Glomerular visceral epithelial cell (primary cell): ENCODE results near the gene LDLRAD3.

Experiments used
- DNase-seq: peaks from one replicate; pipeline ENCODE4 v3.0.0-alpha.2; 2016; ENCODE audit errors: extremely low spot score

Gene LDLRAD3

GRCh38 chr11:36103933-36104530 is 160.2 kb downstream of the LDLRAD3 start:
- DNase-seq: no peak

GRCh38 chr11:36104660-36104992 is 160.8 kb downstream of the LDLRAD3 start:
- no peak for DNase-seq

GRCh38 chr11:36105743-36106581 is 162.1 kb downstream of the LDLRAD3 start:
- no peak for DNase-seq

- no peak for DNase-seq
These were observed 163.7 kb downstream of the LDLRAD3 start for GRCh38 chr11:36107547-36107946.

GRCh38 chr11:36108881-36109589 is 165.2 kb downstream of the LDLRAD3 start:
- no peak for DNase-seq

GRCh38 chr11:36109590-36109849 is 165.7 kb downstream of the LDLRAD3 start:
- DNase-seq: no peak

- DNase-seq: no peak
These were observed 166.2 kb downstream of the LDLRAD3 start for GRCh38 chr11:36109850-36110606.

GRCh38 chr11:36110668-36111410 is 167.0 kb downstream of the LDLRAD3 start:
- no peak for DNase-seq

GRCh38 chr11:36114095-36114494 is 170.2 kb downstream of the LDLRAD3 start:
- DNase-seq: no peak

- no peak for DNase-seq
These were observed 171.5 kb downstream of the LDLRAD3 start for GRCh38 chr11:36115378-36115801.

- no peak for DNase-seq
These were observed 172.3 kb downstream of the LDLRAD3 start for GRCh38 chr11:36116161-36116560.

- DNase-seq: no peak
These were observed 174.2 kb downstream of the LDLRAD3 start for GRCh38 chr11:36118084-36118483.

- no peak for DNase-seq
These were observed 175.4 kb downstream of the LDLRAD3 start for GRCh38 chr11:36119300-36119699.

GRCh38 chr11:36121054-36121453 is 177.2 kb downstream of the LDLRAD3 start:
- DNase-seq: no peak

GRCh38 chr11:36122671-36123070 is 178.8 kb downstream of the LDLRAD3 start:
- DNase-seq: no peak

- no peak for DNase-seq
These were observed 179.7 kb downstream of the LDLRAD3 start for GRCh38 chr11:36123336-36124101.

GRCh38 chr11:36126678-36127077 is 182.8 kb downstream of the LDLRAD3 start:
- no peak for DNase-seq

GRCh38 chr11:36127550-36127949 is 183.7 kb downstream of the LDLRAD3 start:
- DNase-seq: no peak

GRCh38 chr11:36129955-36130354 is 186.1 kb downstream of the LDLRAD3 start:
- no peak for DNase-seq

- peak; percentile 16 for DNase-seq
These were observed 186.5 kb downstream of the LDLRAD3 start for GRCh38 chr11:36130401-36130800.
